Measurements from ENCODE around the gene TRABD2B. TPM values are rescaled to one million over a fixed set of nuclear protein-coding genes. Genes with fewer than 3 reads are reported as not detected.

Gene TRABD2B
- total and polyA plus RNA-seq, 2 donors (not counting 3 experiments of a cell fraction or from before 2014, with no cell fraction given), result not detected

DNA sequence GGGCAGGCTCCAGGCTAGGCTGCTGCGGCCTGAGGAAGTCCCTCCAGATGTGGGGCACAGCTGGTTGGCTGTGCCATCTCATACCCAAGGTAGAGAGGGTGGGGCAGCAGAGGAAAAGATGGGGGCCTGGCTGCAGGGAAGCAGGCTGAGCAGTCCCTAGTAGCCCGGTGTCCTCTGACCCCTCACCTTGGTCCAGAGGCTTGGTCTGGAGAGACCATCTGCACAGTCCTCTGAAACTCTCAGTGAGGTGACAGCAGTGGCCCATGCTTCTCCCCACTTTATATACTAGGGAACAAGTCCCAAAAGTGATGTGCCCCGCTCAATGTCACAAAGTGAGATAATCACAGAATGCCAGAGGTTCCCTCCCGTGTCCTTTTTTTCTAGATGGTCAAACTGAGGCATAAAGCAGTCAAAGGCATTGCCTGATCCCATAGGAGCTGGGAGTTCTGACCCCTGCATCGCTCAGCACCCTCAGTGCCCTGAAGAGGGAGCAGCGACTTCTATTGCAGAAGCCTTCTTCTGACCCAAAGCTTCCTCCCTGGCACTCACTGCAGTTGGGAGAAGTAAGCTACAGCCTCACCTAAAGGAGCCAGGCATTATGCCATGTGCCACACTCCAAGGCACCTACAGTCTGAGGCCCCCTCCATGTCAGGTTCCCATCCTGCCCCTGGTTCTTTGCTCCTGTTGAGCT lies 45.5 kb downstream of the TRABD2B start:
- Histone ChIP-seq H3K4me2 (ENCODE audit: insufficient read depth, low read length) (no peak overlapping the region), H3K79me2 (ENCODE audit: control insufficient read depth, insufficient read depth, low read length) (no peaks in the 10 kb centered on the region), H3K4me3 (replicated peaks in 1 of 3; ENCODE audit: insufficient read depth in 1 of 3, low read depth in 1 of 3, low read length in 3 of 3) (no peak overlapping the region), H4K20me1 (replicated peaks; ENCODE audit: control insufficient read depth, extremely low read depth, insufficient read depth, low read length) (no peaks in the 10 kb centered on the region), H3K9me3 (replicated peaks; ENCODE audit: control insufficient read depth, insufficient read depth, low read length) (no peaks in the 10 kb centered on the region), H3K4me1 (ENCODE audit: control insufficient read depth, extremely low read depth, insufficient read depth, low read length) (no peaks in the 10 kb centered on the region), H3K27me3 (ENCODE audit: control insufficient read depth in 2 of 2, insufficient read depth in 2 of 2, low read length in 2 of 2) (no peaks in the 10 kb centered on the region), H2AFZ (ENCODE audit: low read depth, low read length) (no peak overlapping the region), H3K9me1 (replicated peaks; ENCODE audit: control insufficient read depth, extremely low read depth, insufficient read depth, low read length) (no peaks in the 10 kb centered on the region), H3K9ac (replicated peaks; ENCODE audit: extremely low read depth, insufficient read depth, low read length) (no peak overlapping the region), H3K36me3 (ENCODE audit: control insufficient read depth in 2 of 2, extremely low read depth in 1 of 2, insufficient read depth in 2 of 2, low read length in 2 of 2) (no peaks in the 10 kb centered on the region), H3K27ac (ENCODE audit: insufficient read depth, low read depth, low read length) (no peak overlapping the region)
- intact Hi-C loops (cut with micrococcal nuclease) (no loop called here), dilution Hi-C loops (cut with MboI; ENCODE audit: extremely low pct_ligation_motif_present, low sequenced_read_pairs) (no loop called here)
- FAIRE-seq (no peak), DNase-seq (ENCODE audit: low read depth, low spot score) (no peak)
- CTCF ChIA-PET, result interaction anchor here (1.2 kb wide), 1 partner anchor 46 kb away, joined by 3 read pairs; the partner anchor contains the start of gene TRABD2B
- no TSS peak for BruUV-seq (replicated peaks)
- TF ChIP-seq, protein P1, sequence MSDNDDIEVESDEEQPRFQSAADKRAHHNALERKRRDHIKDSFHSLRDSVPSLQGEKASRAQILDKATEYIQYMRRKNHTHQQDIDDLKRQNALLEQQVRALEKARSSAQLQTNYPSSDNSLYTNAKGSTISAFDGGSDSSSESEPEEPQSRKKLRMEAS (IDR thresholded peaks at IDR 0.05; ENCODE audit: insufficient read depth, insufficient read length), result no peak
- TF ChIP-seq POLR2A (IDR thresholded peaks at IDR 0.05; ENCODE audit: low read depth, low read length) (no peak), JUN (IDR thresholded peaks at IDR 0.05; ENCODE audit: borderline replicate concordance, insufficient read depth, insufficient read length, low read depth) (no peak), EZH2 (IDR thresholded peaks at IDR 0.05; ENCODE audit: borderline replicate concordance, low read depth, low read length, severe bottlenecking) (no peak), GATA2 (IDR thresholded peaks at IDR 0.05; ENCODE audit: insufficient read depth, insufficient read length, low read depth, low read length) (no peak), MYC (IDR thresholded peaks at IDR 0.05; ENCODE audit: low read depth, low read length) (no peak), FOS (IDR thresholded peaks at IDR 0.05; ENCODE audit: borderline replicate concordance, insufficient read depth, low read length) (no peak), POLR2AphosphoS5 (IDR thresholded peaks at IDR 0.05; ENCODE audit: insufficient read depth, low read depth, low read length) (no peak)
- TF ChIP-seq, protein P2, sequence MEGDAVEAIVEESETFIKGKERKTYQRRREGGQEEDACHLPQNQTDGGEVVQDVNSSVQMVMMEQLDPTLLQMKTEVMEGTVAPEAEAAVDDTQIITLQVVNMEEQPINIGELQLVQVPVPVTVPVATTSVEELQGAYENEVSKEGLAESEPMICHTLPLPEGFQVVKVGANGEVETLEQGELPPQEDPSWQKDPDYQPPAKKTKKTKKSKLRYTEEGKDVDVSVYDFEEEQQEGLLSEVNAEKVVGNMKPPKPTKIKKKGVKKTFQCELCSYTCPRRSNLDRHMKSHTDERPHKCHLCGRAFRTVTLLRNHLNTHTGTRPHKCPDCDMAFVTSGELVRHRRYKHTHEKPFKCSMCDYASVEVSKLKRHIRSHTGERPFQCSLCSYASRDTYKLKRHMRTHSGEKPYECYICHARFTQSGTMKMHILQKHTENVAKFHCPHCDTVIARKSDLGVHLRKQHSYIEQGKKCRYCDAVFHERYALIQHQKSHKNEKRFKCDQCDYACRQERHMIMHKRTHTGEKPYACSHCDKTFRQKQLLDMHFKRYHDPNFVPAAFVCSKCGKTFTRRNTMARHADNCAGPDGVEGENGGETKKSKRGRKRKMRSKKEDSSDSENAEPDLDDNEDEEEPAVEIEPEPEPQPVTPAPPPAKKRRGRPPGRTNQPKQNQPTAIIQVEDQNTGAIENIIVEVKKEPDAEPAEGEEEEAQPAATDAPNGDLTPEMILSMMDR (IDR thresholded peaks at IDR 0.05; ENCODE audit: extremely low read depth in 1 of 2, insufficient read depth in 1 of 2, low read depth in 1 of 2, low read length in 2 of 2), result no peak
- POLR2A ChIA-PET, result no interaction called here
